ENCODE results near the gene MIS18A.

The MIS18A gene

GRCh38 chr21:32302560-32302959 lies 23.7 kb upstream of the MIS18A start:
- Histone ChIP-seq H3K4me3 (ENCODE audit: low read depth, low read length) (no peak overlapping the region), H3K27ac (no peak overlapping the region), H3K27me3 (ENCODE audit: control insufficient read depth, insufficient read depth, low read length) (no peaks in the 10 kb centered on the region), H3K4me1 (no peaks in the 10 kb centered on the region), H3K9me3 (ENCODE audit: control insufficient read depth, low read length) (no peaks in the 10 kb centered on the region), H3K36me3 (ENCODE audit: control insufficient read depth, insufficient read depth, low read length) (no peaks in the 10 kb centered on the region), H3K79me2 (no peaks in the 10 kb centered on the region), H2AFZ (no peak overlapping the region), H3K9ac (no peak overlapping the region), H3K4me2 (ENCODE audit: low read length) (no peak overlapping the region)
- TF ChIP-seq CTCF (IDR thresholded peaks at IDR 0.05): no peak

- no peaks in the 10 kb centered on the region for H3K36me3 ChIP-seq (ENCODE audit: control insufficient read depth, insufficient read depth, low read length)
- H3K9me3 ChIP-seq (ENCODE audit: control insufficient read depth, low read length): no peaks in the 10 kb centered on the region
- no peaks in the 10 kb centered on the region for H3K79me2 ChIP-seq
- H2AFZ ChIP-seq: no peak overlapping the region
- no peak overlapping the region for H3K4me2 ChIP-seq (ENCODE audit: low read length)
- H3K27ac ChIP-seq: no peak overlapping the region
- no peak overlapping the region for H3K9ac ChIP-seq
- TF ChIP-seq CTCF (IDR thresholded peaks at IDR 0.05): no peak
- H3K4me1 ChIP-seq: no peaks in the 10 kb centered on the region
- no peaks in the 10 kb centered on the region for H3K27me3 ChIP-seq (ENCODE audit: control insufficient read depth, insufficient read depth, low read length)
- H3K4me3 ChIP-seq (ENCODE audit: low read depth, low read length): no peak overlapping the region
Measured at GRCh38 chr21:32301596-32301995, 22.7 kb upstream of the MIS18A start.

DNA sequence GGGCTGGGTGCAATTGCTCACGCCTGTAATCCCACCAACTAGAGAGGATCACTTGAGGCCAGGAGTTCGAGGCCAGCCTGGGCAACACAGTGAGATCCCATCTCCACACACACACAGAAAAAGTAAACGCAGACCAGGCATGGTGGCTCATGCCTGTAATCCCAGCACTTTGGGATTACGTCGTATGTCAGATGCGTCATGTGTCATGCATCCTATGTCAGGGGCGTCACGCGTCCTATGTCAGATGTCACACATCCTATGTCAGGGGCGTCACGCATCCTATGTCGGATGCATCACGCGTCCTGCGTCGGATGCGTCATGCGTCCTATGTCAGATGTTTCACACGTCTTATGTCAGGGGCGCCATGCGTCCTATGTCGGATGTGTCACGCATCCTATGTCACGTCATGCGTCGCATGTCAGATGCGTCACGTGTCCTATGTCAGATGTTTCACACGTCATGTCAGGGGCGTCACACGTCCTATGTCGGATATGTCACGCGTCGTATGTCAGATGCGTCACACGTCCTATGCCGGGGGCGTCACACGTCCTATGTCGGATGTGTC lies 21.4 kb upstream of the MIS18A start:
- no peaks in the 10 kb centered on the region for H3K27me3 ChIP-seq (ENCODE audit: control insufficient read depth, insufficient read depth, low read length)
- H3K4me3 ChIP-seq (ENCODE audit: low read depth, low read length): no peak overlapping the region
- H3K9me3 ChIP-seq (ENCODE audit: control insufficient read depth, low read length): no peaks in the 10 kb centered on the region
- TF ChIP-seq CTCF (IDR thresholded peaks at IDR 0.05): no peak
- H3K4me1 ChIP-seq: no peaks in the 10 kb centered on the region
- no peaks in the 10 kb centered on the region for H3K36me3 ChIP-seq (ENCODE audit: control insufficient read depth, insufficient read depth, low read length)
- H2AFZ ChIP-seq: no peak overlapping the region
- H3K9ac ChIP-seq: no peak overlapping the region
- no peak overlapping the region for H3K27ac ChIP-seq
- H3K4me2 ChIP-seq (ENCODE audit: low read length): no peak overlapping the region
- H3K79me2 ChIP-seq: no peaks in the 10 kb centered on the region

- no peak for TF ChIP-seq CTCF (IDR thresholded peaks at IDR 0.05)
- Histone ChIP-seq H2AFZ (no peak overlapping the region), H3K9me3 (ENCODE audit: control insufficient read depth, low read length) (no peaks in the 10 kb centered on the region), H3K36me3 (ENCODE audit: control insufficient read depth, insufficient read depth, low read length) (no peaks in the 10 kb centered on the region), H3K4me2 (ENCODE audit: low read length) (no peak overlapping the region), H3K27me3 (ENCODE audit: control insufficient read depth, insufficient read depth, low read length) (no peaks in the 10 kb centered on the region), H3K9ac (no peak overlapping the region), H3K79me2 (no peaks in the 10 kb centered on the region), H3K27ac (no peak overlapping the region), H3K4me3 (ENCODE audit: low read depth, low read length) (no peak overlapping the region), H3K4me1 (no peaks in the 10 kb centered on the region)
Measured at GRCh38 chr21:32299695-32300094, 20.8 kb upstream of the MIS18A start.

DNA sequence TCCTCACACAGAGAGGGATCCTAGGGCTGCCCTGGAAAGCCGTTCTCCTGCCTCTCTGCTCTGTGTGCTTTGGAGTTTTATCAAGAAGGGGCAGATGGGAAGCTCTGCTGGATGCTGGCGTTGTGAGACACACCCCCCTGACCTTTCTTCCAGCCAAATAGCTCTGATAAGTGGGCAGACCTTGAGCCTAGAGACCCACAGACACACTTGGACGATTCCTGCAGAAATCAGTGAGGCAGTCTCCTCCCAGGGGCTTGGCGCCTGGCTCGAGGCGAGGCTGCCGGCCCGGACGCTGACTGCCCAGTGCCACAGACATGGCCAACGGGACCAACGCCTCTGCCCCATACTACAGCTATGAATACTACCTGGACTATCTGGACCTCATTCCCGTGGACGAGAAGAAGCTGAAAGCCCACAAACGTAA lies 19.8 kb upstream of the MIS18A start, which contains the start of gene MRAP:
TSS of gene MRAP (plus strand) at position 198 of the 424 bp plus-strand sequence. CDS start at position 315, 117 bp downstream.
- no peak within 1 kb of the TSS for H3K27ac ChIP-seq
- no peak within 1 kb of the TSS for H2AFZ ChIP-seq

More for the DNA sequence above, 19.8 kb upstream of the MIS18A start, which contains the start of gene MRAP:
- no peaks in the 10 kb centered on the region for H3K27me3 ChIP-seq (ENCODE audit: control insufficient read depth, insufficient read depth, low read length)
- no peaks in the 10 kb centered on the region for H3K9me3 ChIP-seq (ENCODE audit: control insufficient read depth, low read length)
- no peaks in the 10 kb centered on the region for H3K4me1 ChIP-seq
- H3K79me2 ChIP-seq: no peaks in the 10 kb centered on the region
- H3K36me3 ChIP-seq (ENCODE audit: control insufficient read depth, insufficient read depth, low read length): no peaks in the 10 kb centered on the region
- no peak within 1 kb of the TSS for H3K9ac ChIP-seq
- H3K4me2 ChIP-seq (ENCODE audit: low read length): no peak within 1 kb of the TSS
- TF ChIP-seq CTCF (IDR thresholded peaks at IDR 0.05): no peak
- no peak within 1 kb of the TSS for H3K4me3 ChIP-seq (ENCODE audit: low read depth, low read length)

Data from parathyroid adenoma (tissue), 2 donors.